Upper lobe of left lung (tissue), 6 donors: ENCODE results near the gene PRXL2C. TPM values are rescaled to one million over a fixed set of nuclear protein-coding genes. Genes with fewer than 3 reads are reported as not detected.
A peak's percentile ranks its signal among the peaks of the same experiment; 100 is the strongest.

ENCODE experiments used
- ATAC-seq, 2 donors: fragments of 200-7000 bp; cut with Tn5 transposase; one replicate each; pipeline ENCODE4 v1.9.1; 2022; ENCODE audit warnings: mild to moderate bottlenecking in 2 of 2, moderate library complexity in 2 of 2; ENCODE audit not compliant: low FRiP score in 2 of 2
- DNase-seq, 2 donors: peaks; one replicate each; pipeline ENCODE4 v3.0.0-alpha.2; 2019 to 2020
- H3K27ac ChIP-seq, 4 donors: fragments of 200-600 bp; sonication (generic); one replicate each; pipeline ENCODE4 v1.5.1; 2016 to 2019
- H3K27me3 ChIP-seq, 4 donors: fragments of 200-600 bp; sonication (generic); one replicate each; pipeline ENCODE4 v1.5.1; 2017 to 2019
- H3K36me3 ChIP-seq, 4 donors: fragments of 200-600 bp; sonication (generic); one replicate each; pipeline ENCODE4 v1.5.1; 2016 to 2019
- H3K4me1 ChIP-seq, 4 donors: fragments of 200-600 bp; sonication (generic); one replicate each; pipeline ENCODE4 v1.5.1; 2018 to 2019
- H3K4me3 ChIP-seq, 4 donors: fragments of 200-600 bp; sonication (generic); one replicate each; pipeline ENCODE4 v1.5.1; 2017 to 2019; ENCODE audit warnings: mild to moderate bottlenecking in 2 of 4, moderate library complexity in 1 of 4
- H3K9me3 ChIP-seq, 4 donors: fragments of 200-600 bp; sonication (generic); one replicate each; pipeline ENCODE4 v1.5.1; 2018 to 2019
- EP300 ChIP-seq, 4 donors: sonication (generic); formaldehyde crosslinking; IDR thresholded peaks; one replicate each; pipeline ENCODE4 v1.5.1; 2017; ENCODE audit warnings: antibody characterized with exemption in 4 of 4, control low read depth in 2 of 4
- POLR2A ChIP-seq, 4 donors: fragments of 450-650 bp; IDR thresholded peaks; one replicate each; pipeline ENCODE4 v1.5.1; 2016 to 2017; ENCODE audit warnings: antibody characterized with exemption in 4 of 4, mild to moderate bottlenecking in 2 of 4
- POLR2AphosphoS5 ChIP-seq, 2 donors: sonication (generic); formaldehyde crosslinking; IDR thresholded peaks; one replicate each; pipeline ENCODE4 v1.5.1; 2017; ENCODE audit warnings: antibody characterized with exemption in 2 of 2
- WGBS, 2 donors: methylation state at CpG; one replicate each; pipeline ENCODE4 v1.1.5; 2017 to 2018; 5-methylcytosine and 5-hydroxymethylcytosine counted together
- total RNA-seq, 6 donors: library from RNA; depleted of rRNA in 4 of 6; stranded (reverse); fragments of >200 nt in 4 of 6; gene quantifications; one replicate each; pipeline versions ENCODE4 v1.1.0 to v1.2.1, GENCODE V29; 2016 to 2021
- TF ChIP-seq, protein P1 (sequence below), 6 experiments: fragments of 450-650 bp in 4 of 6; fragments of 200-600 bp in 2 of 6; sonication (generic) in 2 of 6; IDR thresholded peaks; one replicate each; pipeline ENCODE4 v1.5.1; 2016 to 2019; ENCODE audit warnings: antibody characterized with exemption in 6 of 6
- donor health status: DM: no; HTN: no; CAD: no; lungs with moderate emphysema.
- donor health status: DM: no; HTN: yes; CAD: no; lungs with severe emphysema.

PRXL2C gene
- total RNA-seq, 6 donors from 2014 or later: 3.8 to 32.7 (median 23.9) TPM

DNA sequence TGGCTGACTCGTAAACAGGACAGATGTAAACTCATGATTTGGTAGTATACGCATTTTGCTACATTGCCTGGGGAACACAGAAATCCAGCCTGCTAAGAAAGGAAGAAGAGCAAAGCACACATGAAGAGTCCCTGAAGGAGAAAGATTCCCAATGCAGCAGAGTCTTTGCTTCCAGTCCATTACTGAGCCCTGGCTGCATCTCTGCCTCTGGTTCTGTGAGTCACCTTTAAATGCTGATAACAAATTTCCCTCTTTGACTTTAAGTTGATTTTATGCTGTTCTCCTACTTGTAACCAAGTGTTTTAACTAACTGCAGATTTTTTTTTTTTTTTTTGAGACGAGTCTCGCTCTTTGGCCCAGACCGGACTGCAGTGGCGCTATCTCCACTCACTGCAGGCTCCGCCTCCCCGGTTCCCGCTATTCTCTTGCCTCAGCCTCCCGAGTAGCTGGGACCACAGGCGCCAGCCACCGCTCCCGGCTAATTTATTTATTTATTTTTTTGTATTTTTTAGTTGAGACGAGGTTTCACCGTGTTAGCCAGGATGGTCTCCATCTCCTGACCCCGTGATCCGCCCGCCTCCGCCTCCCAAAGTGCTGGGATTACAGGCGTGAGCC is 8.5 kb upstream of the PRXL2C start:
- no peak for DNase-seq
- H3K27ac ChIP-seq: no peak overlapping the region
- no peak for ATAC-seq
- no peaks in the 10 kb centered on the region for H3K27me3 ChIP-seq
- no peaks in the 10 kb centered on the region for H3K4me1 ChIP-seq
- H3K9me3 ChIP-seq: no peaks in the 10 kb centered on the region
- no peaks in the 10 kb centered on the region for H3K36me3 ChIP-seq
- no peak overlapping the region for H3K4me3 ChIP-seq
- 93 to 95% methylated on average over 20 of the region's 20 CpGs for WGBS, 2 donors
- TF ChIP-seq POLR2A (IDR thresholded peaks at IDR 0.05) (no peak), EP300 (IDR thresholded peaks at IDR 0.05) (no peak), POLR2AphosphoS5 (IDR thresholded peaks at IDR 0.05) (no peak)
- TF ChIP-seq, protein P1, sequence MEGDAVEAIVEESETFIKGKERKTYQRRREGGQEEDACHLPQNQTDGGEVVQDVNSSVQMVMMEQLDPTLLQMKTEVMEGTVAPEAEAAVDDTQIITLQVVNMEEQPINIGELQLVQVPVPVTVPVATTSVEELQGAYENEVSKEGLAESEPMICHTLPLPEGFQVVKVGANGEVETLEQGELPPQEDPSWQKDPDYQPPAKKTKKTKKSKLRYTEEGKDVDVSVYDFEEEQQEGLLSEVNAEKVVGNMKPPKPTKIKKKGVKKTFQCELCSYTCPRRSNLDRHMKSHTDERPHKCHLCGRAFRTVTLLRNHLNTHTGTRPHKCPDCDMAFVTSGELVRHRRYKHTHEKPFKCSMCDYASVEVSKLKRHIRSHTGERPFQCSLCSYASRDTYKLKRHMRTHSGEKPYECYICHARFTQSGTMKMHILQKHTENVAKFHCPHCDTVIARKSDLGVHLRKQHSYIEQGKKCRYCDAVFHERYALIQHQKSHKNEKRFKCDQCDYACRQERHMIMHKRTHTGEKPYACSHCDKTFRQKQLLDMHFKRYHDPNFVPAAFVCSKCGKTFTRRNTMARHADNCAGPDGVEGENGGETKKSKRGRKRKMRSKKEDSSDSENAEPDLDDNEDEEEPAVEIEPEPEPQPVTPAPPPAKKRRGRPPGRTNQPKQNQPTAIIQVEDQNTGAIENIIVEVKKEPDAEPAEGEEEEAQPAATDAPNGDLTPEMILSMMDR (IDR thresholded peaks at IDR 0.05): no peak

- ATAC-seq: peak in 1 of 2 donors; percentile 51
- no peaks in the 10 kb centered on the region for H3K27me3 ChIP-seq
- H3K4me1 ChIP-seq: peaks cover 0 to 7% (median 3%) of the 10 kb centered on the region in 4 donors
- TF ChIP-seq EP300 (IDR thresholded peaks at IDR 0.05) (peak in 1 of 4 donors; percentile 57), POLR2AphosphoS5 (IDR thresholded peaks at IDR 0.05) (peak in 1 of 2 donors; percentile 42)
- TF ChIP-seq, protein P1 (IDR thresholded peaks at IDR 0.05): no peak
- DNase-seq: no peak
- H3K27ac ChIP-seq: no peak overlapping the region
- no peak overlapping the region for H3K4me3 ChIP-seq
- H3K36me3 ChIP-seq: no peaks in the 10 kb centered on the region
- WGBS, 2 donors: 73 to 94% methylated on average over 4 of the region's 4 CpGs
- no peaks in the 10 kb centered on the region for H3K9me3 ChIP-seq
Measured at GRCh38 chr9:96661711-96662110, 6.6 kb upstream of the PRXL2C start.

DNA sequence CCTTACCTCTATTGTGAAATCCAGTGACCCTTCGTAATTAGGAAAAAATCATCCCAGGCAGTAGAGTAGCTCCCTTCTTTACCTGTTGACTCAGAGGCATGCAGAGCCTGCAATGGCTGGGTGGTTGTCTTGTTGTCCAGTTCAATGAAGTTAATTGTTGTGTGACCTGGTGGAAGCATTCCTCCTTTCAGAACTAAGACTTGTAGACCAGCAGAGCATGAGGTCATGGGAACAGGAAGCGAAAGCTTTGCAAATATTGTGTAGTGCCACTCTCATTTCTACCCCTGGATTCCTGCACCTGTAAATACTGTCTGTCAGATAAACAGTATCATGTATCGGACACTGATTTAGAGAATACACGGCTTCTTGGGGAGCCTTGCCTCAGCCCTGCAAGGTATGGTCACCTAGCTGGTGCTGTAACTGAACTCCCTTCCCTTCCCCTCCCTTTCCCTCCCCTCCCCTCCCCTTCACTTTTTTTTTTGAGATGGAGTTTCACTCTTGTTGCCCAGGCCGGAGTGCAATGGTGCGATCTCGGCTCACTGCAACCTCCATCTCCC is 5.7 kb upstream of the PRXL2C start:
- 86 to 94% methylated on average over 7 of the region's 7 CpGs for WGBS, 2 donors
- DNase-seq: no peak
- Histone ChIP-seq H3K4me3 (no peak overlapping the region), H3K27me3 (no peaks in the 10 kb centered on the region), H3K4me1 (peaks cover 0 to 16% (median 5%) of the 10 kb centered on the region in 4 donors), H3K36me3 (no peaks in the 10 kb centered on the region), H3K9me3 (no peaks in the 10 kb centered on the region), H3K27ac (no peak overlapping the region)
- ATAC-seq: no peak
- TF ChIP-seq POLR2A (IDR thresholded peaks at IDR 0.05) (no peak), POLR2AphosphoS5 (IDR thresholded peaks at IDR 0.05) (no peak), EP300 (IDR thresholded peaks at IDR 0.05) (no peak)
- TF ChIP-seq, protein P1 (IDR thresholded peaks at IDR 0.05): no peak

DNA sequence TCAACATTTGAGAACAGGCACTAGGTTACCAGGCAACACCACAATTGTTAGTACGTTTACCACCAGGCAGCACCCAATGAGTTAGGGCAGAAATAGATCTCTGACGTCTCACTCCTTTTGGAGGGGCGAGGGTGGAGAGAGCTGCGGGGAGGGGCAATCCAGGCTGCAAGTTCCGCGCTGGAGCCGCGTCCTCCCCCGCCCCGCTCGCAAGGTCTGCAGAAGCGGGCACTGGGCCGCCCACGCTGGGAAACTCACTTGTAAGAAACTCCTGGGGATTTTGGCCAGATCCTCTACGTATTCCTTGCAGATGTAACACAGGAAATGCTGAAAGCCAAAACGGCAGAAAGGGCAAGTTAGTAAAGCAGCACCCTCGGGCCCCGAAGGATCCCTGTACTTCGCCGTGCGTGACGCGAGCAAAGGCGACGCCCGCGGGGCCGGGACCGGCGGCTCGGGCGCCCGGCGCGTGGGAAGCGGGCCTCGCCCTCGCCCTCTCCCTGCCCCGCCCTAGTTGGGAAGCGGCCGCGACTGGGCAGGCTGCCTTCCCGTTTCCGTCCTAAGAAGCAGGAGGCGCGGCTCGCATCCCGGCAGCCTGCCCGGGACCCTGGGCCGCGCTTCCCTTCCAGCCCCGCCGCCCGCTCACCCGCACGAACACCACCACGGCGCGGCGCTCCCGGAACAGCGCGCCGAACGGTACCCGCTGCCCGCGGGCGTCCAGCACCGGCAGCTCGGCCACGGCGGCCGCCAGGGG is 493 bp downstream of the PRXL2C start:
- peak; percentile 88 to 93 for ATAC-seq
- Histone ChIP-seq H3K4me1 (peaks cover 8 to 30% (median 13%) of the 10 kb centered on the region in 4 donors), H3K9me3 (no peaks in the 10 kb centered on the region), H3K36me3 (peaks cover 7 to 22% (median 11%) of the 10 kb centered on the region in 4 donors), H3K4me3 (peak overlapping the region; percentile 38 to 71 (median 64)), H3K27ac (peak overlapping the region; percentile 94 to 98 (median 96)), H3K27me3 (no peaks in the 10 kb centered on the region)
- 0% methylated on average over 4 to 18 of the region's 74 CpGs for WGBS, 2 donors
- TF ChIP-seq EP300 (IDR thresholded peaks at IDR 0.05): peak in 1 of 4 donors; percentile 19
- TF ChIP-seq, protein P1 (IDR thresholded peaks at IDR 0.05): peak in 5 of 6 experiments; percentile 26 to 76 (median 50)
- TF ChIP-seq POLR2A (IDR thresholded peaks at IDR 0.05): peak in 2 of 4 donors; percentile 65 to 84
- TF ChIP-seq POLR2AphosphoS5 (IDR thresholded peaks at IDR 0.05): peak; percentile 40 to 52
- DNase-seq: peak; percentile 75 to 96
